GM21423 (cell line): ENCODE data around the gene MLPH.

ENCODE experiments used
- ATAC-seq: cut with Tn5 transposase; IDR thresholded peaks from one replicate; pipeline ENCODE4 v1.9.1; 2021; ENCODE audit warnings: mild to moderate bottlenecking, moderate library complexity; ENCODE audit not compliant: unreplicated experiment

Gene MLPH

DNA sequence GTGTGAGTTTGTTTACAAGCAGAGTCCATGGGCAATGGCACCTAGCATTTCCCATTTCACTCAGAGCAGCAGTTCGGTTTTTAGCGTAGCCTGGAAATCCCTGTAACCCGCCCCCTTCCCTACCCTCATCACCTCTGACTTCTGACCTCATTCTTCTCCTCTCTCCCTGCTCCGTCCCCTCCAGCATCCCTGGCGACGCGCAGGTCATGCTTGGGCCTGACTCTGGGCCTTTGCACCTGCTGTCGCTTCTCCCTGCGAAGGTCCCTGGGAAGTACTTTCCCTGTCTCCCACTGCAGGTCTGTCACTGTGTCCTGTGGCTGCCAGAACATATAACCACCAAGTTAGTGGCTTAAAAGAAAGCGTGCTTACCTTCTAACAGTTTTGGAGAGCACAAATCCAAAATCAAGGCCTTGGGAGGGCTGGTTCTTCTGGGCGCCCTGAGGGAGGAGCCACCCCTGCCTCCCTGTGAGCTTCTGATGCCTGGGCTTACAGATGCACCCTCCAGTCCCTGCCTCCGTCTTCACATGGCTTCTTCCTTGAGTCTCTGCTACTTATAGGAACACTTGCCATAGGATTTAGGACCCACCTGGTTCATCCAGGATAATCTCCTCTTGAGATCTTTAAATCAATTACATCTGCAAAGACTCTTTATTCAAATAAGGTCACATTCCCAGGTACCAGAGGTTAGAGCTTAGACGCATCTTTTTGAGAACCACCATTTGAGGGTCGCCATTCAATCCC is 111.6 kb downstream of the MLPH start:
- no peak for ATAC-seq

- ATAC-seq, result no peak
Observed at GRCh38 chr2:237599465-237600110, 112.5 kb downstream of the MLPH start.

DNA sequence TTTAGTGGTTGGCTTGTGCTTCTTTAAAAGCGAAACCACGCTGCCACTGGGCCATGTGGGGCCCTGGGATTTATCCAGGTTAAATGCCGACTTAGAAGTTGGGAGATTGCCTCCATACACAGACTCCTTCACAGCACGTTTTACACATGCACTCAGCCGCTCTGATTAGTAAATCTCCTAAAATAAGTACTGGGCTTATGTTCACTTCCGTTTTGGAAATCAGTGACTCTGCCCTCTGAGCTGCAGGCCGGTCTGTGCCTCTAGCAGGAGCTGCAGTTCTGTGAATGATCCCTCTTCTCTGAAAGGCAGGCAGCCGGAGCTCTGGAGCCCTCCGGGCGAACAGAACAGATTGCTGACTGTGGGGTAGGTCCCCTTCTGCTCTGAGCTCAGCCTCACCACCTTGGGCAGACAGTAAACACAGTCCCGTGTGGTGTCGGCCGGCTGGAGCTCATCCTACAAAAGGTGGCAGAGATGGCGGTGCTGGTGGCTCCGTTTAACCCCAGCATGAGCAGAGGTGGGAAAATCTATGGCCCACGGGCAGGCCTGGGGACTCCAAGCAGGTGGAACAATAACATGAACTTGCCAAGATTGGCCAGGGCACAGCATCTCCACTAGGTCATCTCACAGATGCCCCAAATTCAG is 113.3 kb downstream of the MLPH start:
- no peak for ATAC-seq

DNA sequence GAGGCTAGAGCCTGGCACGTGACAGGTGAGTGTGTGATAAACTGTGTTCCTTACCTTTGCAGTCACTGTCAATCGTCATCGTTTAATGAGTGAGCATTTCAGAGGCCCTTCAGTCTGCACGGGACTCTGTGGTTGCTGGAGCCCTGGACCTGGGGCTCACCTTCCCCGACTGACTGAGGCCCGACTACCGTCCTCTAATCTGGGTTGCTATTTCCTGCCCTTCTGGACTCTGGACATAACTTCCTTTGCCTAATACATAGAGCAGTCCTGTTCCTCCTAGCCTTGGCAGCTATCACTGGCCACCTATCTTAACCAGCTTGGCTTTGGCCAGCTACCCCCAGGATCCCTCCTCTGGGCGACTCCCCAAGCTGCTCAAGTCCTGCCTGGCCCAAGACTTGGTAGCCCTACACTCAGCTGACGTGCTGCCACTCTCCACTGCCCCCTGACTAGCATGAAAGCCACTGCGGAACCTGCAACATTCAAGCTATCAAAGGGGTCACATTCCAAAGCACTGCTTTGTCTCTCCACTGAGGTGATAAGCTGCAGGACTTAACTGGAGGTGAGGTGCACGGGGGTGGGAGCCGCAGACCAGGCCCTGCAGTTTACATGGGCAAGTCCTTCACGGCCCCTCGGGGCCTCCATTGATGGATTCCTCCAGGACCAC is 114.5 kb downstream of the MLPH start:
- no peak for ATAC-seq

GRCh38 chr2:237602409-237602808 is 115.4 kb downstream of the MLPH start:
- ATAC-seq, result no peak

DNA sequence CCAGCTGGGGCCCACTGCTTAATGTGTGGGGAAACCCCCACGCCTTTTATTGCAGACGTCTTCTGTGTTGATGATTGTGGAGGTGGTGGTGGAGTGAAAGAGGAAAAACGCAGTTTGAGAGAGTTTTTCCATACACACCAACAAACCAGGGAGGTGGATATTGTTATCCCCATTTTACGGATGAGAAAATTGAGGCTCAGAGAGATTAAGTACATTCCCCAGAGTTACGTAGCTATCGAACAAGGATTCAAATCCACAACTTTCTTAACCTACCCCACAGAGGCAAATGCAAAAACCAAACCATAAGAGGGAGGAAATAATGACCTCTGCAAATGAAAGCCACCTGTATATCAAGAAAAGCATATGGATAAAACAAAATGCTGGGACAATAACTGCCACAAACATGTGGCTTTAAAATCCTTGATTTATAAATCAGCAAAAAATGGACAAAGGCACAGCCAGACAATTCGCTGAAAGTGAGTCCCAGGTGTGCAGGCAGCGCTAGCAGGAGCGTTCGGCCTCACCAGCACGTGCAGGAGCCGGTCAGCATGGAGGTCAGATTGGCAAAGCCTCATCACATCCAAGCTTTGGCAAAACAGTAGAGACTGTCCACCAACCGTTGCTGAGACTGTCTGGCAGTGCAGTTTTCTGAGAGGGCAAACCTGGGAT is 116.1 kb downstream of the MLPH start:
- no peak for ATAC-seq

GRCh38 chr2:237603718-237604362 is 116.8 kb downstream of the MLPH start:
- ATAC-seq, result no peak

DNA sequence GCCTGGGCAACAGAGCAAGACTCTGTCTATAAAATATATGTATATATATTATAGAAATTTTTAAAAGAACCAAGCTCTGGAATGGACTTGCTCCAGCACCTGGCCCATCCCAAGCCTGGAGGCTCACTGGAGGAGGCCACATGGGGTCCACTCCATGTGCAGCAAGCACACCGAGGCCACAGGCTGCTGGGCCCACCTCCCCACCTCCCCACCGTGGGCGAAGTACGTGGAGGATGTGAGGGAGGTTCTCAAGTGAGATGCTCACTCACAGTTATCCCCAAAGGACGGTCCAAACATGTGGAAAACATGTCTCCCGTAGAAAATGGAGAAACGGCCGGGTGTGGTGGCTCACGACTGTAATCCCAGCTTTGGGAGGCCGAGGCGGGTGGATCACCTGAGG is 117.3 kb downstream of the MLPH start:
- ATAC-seq, result no peak
